ENCODE measurements around the gene PNKD. TPM values are rescaled to one million over a fixed set of nuclear protein-coding genes. Genes with fewer than 3 reads are reported as not detected.

The PNKD gene, protein sequence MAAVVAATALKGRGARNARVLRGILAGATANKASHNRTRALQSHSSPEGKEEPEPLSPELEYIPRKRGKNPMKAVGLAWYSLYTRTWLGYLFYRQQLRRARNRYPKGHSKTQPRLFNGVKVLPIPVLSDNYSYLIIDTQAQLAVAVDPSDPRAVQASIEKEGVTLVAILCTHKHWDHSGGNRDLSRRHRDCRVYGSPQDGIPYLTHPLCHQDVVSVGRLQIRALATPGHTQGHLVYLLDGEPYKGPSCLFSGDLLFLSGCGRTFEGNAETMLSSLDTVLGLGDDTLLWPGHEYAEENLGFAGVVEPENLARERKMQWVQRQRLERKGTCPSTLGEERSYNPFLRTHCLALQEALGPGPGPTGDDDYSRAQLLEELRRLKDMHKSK
- polyA plus RNA-seq (2012; ENCODE audit: low read depth, missing spikeins), result 42.6 TPM

DNA sequence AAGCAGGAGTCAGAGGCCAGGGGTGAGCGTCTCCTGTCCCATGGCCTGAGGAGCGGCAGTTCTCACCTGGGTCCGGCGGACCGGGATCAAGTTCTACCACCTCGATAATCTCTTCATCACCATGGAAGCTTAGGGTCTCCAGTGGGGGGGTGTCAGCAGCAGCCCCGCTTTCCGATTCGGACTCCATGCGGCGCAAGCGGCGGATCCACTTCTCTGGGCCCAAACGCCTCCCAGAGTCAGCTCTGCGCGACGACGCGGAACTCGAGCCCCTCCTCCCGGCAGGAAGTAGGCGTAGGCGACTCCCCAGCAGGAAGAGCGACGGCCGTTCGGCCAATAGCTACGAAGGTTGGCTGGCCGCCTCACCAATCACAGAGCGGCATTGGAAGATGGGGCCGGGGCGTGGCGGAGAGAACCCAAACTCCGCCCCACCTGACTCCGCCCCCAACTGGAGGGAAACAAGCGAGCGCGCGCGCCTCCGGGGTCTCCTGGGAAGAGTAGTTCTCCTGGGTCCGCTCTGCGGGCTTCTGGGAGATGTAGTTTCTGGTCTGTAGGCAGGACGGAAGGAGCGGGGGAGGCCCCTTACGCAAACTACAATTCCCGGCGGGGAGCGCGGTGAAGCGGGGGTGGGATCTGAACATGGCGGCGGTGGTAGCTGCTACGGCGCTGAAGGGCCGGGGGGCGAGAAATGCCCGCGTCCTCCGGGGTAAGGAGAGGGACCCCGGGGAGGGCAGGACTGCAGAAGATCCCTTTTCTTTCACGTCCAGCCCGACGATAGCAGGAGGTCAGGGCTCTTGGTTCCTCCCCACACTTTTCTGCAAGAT is at the start of gene PNKD, which contains the start of gene AAMP:
Gene PNKD, plus strand, starts transcription at position 620 of the 821 bp plus-strand sequence. Its CDS starts 17 bp downstream, at position 637.
Gene AAMP, minus strand, starts transcription at position 238 of the 821 bp plus-strand sequence. Its CDS starts 51 bp downstream, at position 187.
- FAIRE-seq, result peak; percentile 99
- peak; percentile 50; the same call in 1 of the 2 replicates for TF ChIP-seq POU2F2 (IDR thresholded peaks at IDR 0.05; ENCODE audit: low read depth, low read length)
- peak; percentile 59 for TF ChIP-seq PAX5 (IDR thresholded peaks at IDR 0.05; ENCODE audit: insufficient read depth, low read length, severe bottlenecking)
- 0 out of 2 replicates have a peak, but pooled peaks have one; percentile 17 for TF ChIP-seq SPI1 (IDR thresholded peaks at IDR 0.05; ENCODE audit: low read depth, low read length)
- peak; percentile 70 for TF ChIP-seq TAF1 (IDR thresholded peaks at IDR 0.05; ENCODE audit: low read depth, low read length)
- TF ChIP-seq POLR2AphosphoS5 (IDR thresholded peaks at IDR 0.05; ENCODE audit: low read depth, low read length), result peak; percentile 84
- TF ChIP-seq POLR2A (IDR thresholded peaks at IDR 0.05; ENCODE audit: low read depth, low read length), result peak; percentile 73
- DNase-seq (ENCODE audit: insufficient read length, low spot score), result peak; percentile 99

DNA sequence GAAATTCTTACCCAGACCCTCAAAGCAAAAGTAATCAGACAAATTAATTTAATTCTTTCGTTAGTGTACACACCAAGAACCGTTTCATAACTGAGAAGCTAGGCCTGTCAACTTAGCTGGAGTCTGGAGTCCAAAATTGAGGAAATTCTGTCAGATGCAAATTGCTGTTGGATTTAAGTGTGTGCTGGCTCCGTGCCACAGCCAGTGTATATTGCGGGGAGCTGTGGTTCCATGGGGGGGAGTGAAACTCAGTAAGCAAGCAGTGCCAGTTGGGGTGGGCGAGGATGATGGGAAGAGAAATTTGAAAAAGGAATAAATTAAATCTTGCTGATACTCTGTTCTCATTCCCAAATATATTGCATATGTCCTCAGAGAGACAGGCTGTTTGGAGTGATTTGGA is 49.3 kb upstream of the PNKD start:
- no peak for DNase-seq (ENCODE audit: insufficient read length, low spot score)
- FAIRE-seq, result no peak
- TF ChIP-seq POLR2AphosphoS5 (IDR thresholded peaks at IDR 0.05; ENCODE audit: low read depth, low read length) (no peak; the same call in 1 of the 2 replicates), POLR2A (IDR thresholded peaks at IDR 0.05; ENCODE audit: low read depth, low read length) (no peak), SPI1 (IDR thresholded peaks at IDR 0.05; ENCODE audit: low read depth, low read length) (no peak), POU2F2 (IDR thresholded peaks at IDR 0.05; ENCODE audit: low read depth, low read length) (no peak), PAX5 (IDR thresholded peaks at IDR 0.05; ENCODE audit: insufficient read depth, low read length, severe bottlenecking) (no peak), TAF1 (IDR thresholded peaks at IDR 0.05; ENCODE audit: low read depth, low read length) (no peak)

DNA sequence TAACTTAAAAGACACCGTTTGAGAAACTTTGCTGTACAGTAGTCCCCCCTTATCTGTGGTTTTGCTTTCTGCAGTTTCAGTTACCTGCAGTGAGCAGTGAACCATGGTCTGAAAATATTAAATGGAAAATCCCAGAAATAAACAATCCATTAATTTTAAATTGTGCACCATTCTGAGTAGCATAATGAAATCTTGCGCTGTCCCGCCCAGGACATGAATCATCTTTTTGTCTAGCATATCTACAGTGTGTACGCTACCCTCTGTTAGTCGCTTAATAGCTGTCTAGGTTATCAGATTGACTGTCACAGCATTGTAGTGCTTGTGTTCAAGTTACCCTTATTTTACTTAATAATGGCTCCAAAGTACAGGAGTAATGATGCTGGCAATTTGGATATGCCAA is 47.3 kb upstream of the PNKD start:
- FAIRE-seq (no peak), DNase-seq (ENCODE audit: insufficient read length, low spot score) (no peak)
- TF ChIP-seq POLR2A (IDR thresholded peaks at IDR 0.05; ENCODE audit: low read depth, low read length) (no peak), POLR2AphosphoS5 (IDR thresholded peaks at IDR 0.05; ENCODE audit: low read depth, low read length) (no peak), PAX5 (IDR thresholded peaks at IDR 0.05; ENCODE audit: insufficient read depth, low read length, severe bottlenecking) (no peak), TAF1 (IDR thresholded peaks at IDR 0.05; ENCODE audit: low read depth, low read length) (no peak), POU2F2 (IDR thresholded peaks at IDR 0.05; ENCODE audit: low read depth, low read length) (no peak), SPI1 (IDR thresholded peaks at IDR 0.05; ENCODE audit: low read depth, low read length) (no peak)

DNA sequence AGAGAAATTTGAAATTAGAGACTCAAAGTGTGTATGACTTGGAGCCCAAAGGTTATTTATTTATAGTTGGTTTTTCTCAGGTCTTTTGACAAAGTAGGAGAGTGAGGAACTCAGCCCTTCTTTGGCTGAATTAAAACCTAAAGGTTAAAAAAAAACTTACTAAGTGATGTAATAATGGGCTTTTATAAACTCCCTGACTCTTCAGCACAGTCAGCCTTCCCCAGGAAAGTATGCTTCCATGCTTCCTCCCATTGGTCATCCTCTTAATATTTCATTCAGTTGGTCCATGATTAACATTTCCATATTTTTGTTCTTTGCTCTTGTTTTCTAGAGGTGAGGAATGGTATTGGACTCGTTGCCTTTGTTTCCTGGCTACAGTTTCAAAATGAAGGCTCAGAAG is 46.1 kb upstream of the PNKD start:
- TF ChIP-seq TAF1 (IDR thresholded peaks at IDR 0.05; ENCODE audit: low read depth, low read length), result no peak
- TF ChIP-seq POU2F2 (IDR thresholded peaks at IDR 0.05; ENCODE audit: low read depth, low read length), result no peak
- no peak for TF ChIP-seq POLR2A (IDR thresholded peaks at IDR 0.05; ENCODE audit: low read depth, low read length)
- TF ChIP-seq SPI1 (IDR thresholded peaks at IDR 0.05; ENCODE audit: low read depth, low read length), result no peak
- TF ChIP-seq PAX5 (IDR thresholded peaks at IDR 0.05; ENCODE audit: insufficient read depth, low read length, severe bottlenecking), result no peak
- no peak for TF ChIP-seq POLR2AphosphoS5 (IDR thresholded peaks at IDR 0.05; ENCODE audit: low read depth, low read length)
- FAIRE-seq (no peak), DNase-seq (ENCODE audit: insufficient read length, low spot score) (no peak)

DNA sequence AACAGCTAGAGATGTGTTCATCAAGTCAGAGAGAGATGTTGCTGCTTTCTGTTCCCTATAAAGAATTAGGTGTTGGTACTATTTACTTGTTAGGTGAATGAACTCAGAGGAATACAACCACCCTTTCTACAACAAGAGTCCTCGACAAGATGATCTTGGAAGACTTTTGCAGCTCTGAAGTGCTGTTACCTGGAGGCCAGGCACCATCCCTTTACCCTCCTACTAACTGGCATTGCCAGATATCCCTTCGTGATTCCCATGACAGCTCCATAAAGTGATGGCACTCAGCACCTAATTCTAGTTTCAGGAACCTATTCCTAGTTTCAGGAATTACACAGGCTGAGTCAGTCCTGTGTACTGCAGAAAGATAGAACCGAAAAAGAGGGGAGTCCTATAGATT is 43.4 kb upstream of the PNKD start:
- DNase-seq (ENCODE audit: insufficient read length, low spot score), result no peak
- TF ChIP-seq SPI1 (IDR thresholded peaks at IDR 0.05; ENCODE audit: low read depth, low read length), result no peak
- TF ChIP-seq POLR2AphosphoS5 (IDR thresholded peaks at IDR 0.05; ENCODE audit: low read depth, low read length), result 0 out of 2 replicates have a peak, but pooled peaks have one; percentile 26
- TF ChIP-seq POU2F2 (IDR thresholded peaks at IDR 0.05; ENCODE audit: low read depth, low read length), result no peak
- 0 out of 2 replicates have a peak, but pooled peaks have one; percentile 23 for TF ChIP-seq POLR2A (IDR thresholded peaks at IDR 0.05; ENCODE audit: low read depth, low read length)
- no peak for TF ChIP-seq TAF1 (IDR thresholded peaks at IDR 0.05; ENCODE audit: low read depth, low read length)
- TF ChIP-seq PAX5 (IDR thresholded peaks at IDR 0.05; ENCODE audit: insufficient read depth, low read length, severe bottlenecking), result no peak
- FAIRE-seq, result no peak

DNA sequence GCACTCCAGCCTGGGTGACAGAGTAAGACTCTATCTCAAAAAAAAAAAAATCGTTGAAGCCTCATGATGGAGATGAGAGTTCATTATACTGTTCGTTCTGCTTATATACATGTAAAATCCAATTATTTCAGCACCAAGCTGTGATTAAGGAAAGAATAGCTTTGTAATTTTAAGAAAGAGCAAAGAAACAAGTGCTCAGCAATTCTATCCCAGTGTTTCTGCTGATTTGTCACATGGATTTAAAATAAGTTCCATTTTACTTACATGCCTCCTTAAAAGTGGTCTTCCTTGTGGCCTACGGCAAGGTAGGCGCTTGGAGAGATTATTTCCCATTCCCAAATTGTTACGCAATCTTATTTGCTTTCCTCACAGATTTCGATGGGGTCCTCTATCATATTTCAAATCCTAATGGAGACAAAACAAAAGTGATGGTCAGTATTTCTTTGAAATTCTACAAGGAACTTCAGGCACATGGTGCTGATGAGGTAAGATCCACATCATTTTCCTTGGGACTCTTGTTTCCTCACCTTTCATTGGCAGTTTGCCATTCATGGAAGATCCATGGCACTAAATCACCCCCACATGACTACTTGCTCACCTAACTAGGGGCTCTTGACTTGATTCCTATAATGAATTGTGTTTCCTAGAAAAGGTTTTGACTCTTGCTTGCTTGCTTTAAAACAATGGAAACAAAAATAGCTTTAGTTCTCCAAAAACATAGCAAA is 41.8 kb upstream of the PNKD start:
- no peak for DNase-seq (ENCODE audit: insufficient read length, low spot score)
- FAIRE-seq, result no peak
- TF ChIP-seq POU2F2 (IDR thresholded peaks at IDR 0.05; ENCODE audit: low read depth, low read length), result no peak
- TF ChIP-seq SPI1 (IDR thresholded peaks at IDR 0.05; ENCODE audit: low read depth, low read length), result no peak
- 0 out of 2 replicates have a peak, but pooled peaks have one; percentile 18 for TF ChIP-seq POLR2AphosphoS5 (IDR thresholded peaks at IDR 0.05; ENCODE audit: low read depth, low read length)
- TF ChIP-seq PAX5 (IDR thresholded peaks at IDR 0.05; ENCODE audit: insufficient read depth, low read length, severe bottlenecking), result no peak
- TF ChIP-seq POLR2A (IDR thresholded peaks at IDR 0.05; ENCODE audit: low read depth, low read length), result no peak
- TF ChIP-seq TAF1 (IDR thresholded peaks at IDR 0.05; ENCODE audit: low read depth, low read length), result no peak

DNA sequence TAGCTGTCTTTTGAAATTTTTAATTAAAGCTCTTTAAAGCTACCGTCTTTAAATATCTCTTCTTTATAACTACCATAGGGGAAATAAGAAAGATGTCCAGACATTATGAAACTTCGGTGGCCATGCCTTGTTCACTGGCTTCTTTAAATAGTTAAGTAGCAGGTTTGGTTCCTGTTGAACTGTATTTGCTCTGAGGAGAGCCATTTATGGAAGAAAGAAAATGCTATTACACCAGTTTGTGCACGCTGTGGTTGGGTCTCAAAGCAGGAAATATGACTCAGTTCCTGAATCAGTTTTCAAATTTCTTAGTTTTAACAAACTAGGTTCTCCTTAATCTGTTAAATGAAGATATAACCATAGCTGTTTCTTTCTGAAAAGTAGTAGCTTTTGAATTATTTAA is 41.1 kb upstream of the PNKD start:
- DNase-seq (ENCODE audit: insufficient read length, low spot score) (peak; percentile 42), FAIRE-seq (peak; percentile 74)
- TF ChIP-seq TAF1 (IDR thresholded peaks at IDR 0.05; ENCODE audit: low read depth, low read length) (no peak), SPI1 (IDR thresholded peaks at IDR 0.05; ENCODE audit: low read depth, low read length) (peak; percentile 51; the same call in 1 of the 2 replicates)

DNA sequence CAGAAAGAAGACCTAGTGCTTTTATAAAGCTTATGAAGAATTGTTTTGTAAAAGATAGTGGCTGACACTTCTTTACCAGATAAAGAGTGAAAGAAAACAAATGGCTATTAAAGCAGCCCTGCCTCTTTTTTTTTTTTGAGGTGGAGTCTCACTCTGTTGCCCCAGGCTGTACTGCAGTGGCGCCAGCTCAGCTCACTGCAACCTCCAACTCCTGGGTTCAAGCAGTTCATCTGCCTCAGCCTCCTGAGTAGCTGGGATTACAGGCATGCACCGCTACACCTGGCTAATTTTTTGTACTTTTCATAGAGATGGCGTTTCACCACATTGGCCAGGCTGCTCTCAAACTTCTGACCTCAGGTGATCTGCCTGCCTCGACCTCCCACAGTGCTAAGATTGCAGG is 40.5 kb upstream of the PNKD start:
- no peak for FAIRE-seq
- no peak for TF ChIP-seq TAF1 (IDR thresholded peaks at IDR 0.05; ENCODE audit: low read depth, low read length)
- peak; percentile 35; the same call in 1 of the 2 replicates for TF ChIP-seq POLR2AphosphoS5 (IDR thresholded peaks at IDR 0.05; ENCODE audit: low read depth, low read length)
- no peak for DNase-seq (ENCODE audit: insufficient read length, low spot score)

Data from GM12891 (cell line).